H1 (cell line): ENCODE results near the gene GABRA1. TPM values are rescaled to one million over a fixed set of nuclear protein-coding genes. Genes with fewer than 3 reads are reported as not detected.

Experiments used
- polyA plus RNA-seq, 7 experiments: library from polyadenylated mRNA; depleted of rRNA in 3 of 7; stranded (reverse) in 5 of 7; unstranded in 2 of 7; fragments of >200 nt in 5 of 7; fragments of 200-250 nt in 2 of 7; gene quantifications; 1 replicate in 5 of 7; 2 replicates in 1 of 7; 4 replicates in 1 of 7; pipeline versions ENCODE4 v1.2.1 to v1.2.3, GENCODE V29; 2011 to 2013; ENCODE audit warnings: missing spikeins in 2 of 7, mixed read lengths in 2 of 7
- total RNA-seq: library from RNA; stranded (reverse); fragmentation: NEBNext Ultra II Directional; extraction: Animal tissue kit (Norgen Biotek cat#: 25700); gene quantifications from 2 replicates; pipeline ENCODE4 v1.2.1, GENCODE V29; 2021

Gene GABRA1
- total and polyA plus RNA-seq, 2 of the 8 experiments (the other 6 are each of a cell fraction or from before 2014, with no cell fraction given), result 4.7 to 16.2 TPM

Other genes starting within 250 kb of the GABRA1 start
- not detected in 2 replicates for gene GABRA6, start 162.4 kb upstream of the GABRA1 start, total RNA-seq
- gene GABRA6, start 162.4 kb upstream of the GABRA1 start, polyA plus RNA-seq (2011; rRNA removed), result not detected in 2 replicates
- 2.4 and 2.8 TPM in 2 replicates for gene GABRG2, start 219.7 kb downstream of the GABRA1 start, total RNA-seq
- 1.2 and 2.0 TPM in 2 replicates for gene GABRG2, start 219.7 kb downstream of the GABRA1 start, polyA plus RNA-seq (2011; rRNA removed)